Neutrophil (primary cell): ENCODE data around the gene MMRN2.

Source experiments
- H3K27ac ChIP-seq: fragments of 200-600 bp; sonication (generic); 2 replicates; pipeline ENCODE4 v1.5.1; 2016; ENCODE audit warnings: mild to moderate bottlenecking, moderate library complexity
- H3K27me3 ChIP-seq: fragments of 200-600 bp; sonication (generic); 2 replicates; pipeline ENCODE4 v1.6.0; 2016; ENCODE audit warnings: mild to moderate bottlenecking
- H3K36me3 ChIP-seq: fragments of 200-600 bp; sonication (generic); 2 replicates; pipeline ENCODE4 v1.5.1; 2017
- H3K4me1 ChIP-seq, 2 experiments: fragments of 200-600 bp in 1 of 2; sonication (generic) in 1 of 2; 1 replicate in 1 of 2; 2 replicates in 1 of 2; pipeline versions ENCODE4 v1.5.1 to v1.6.1; 2013 to 2016; ENCODE audit warnings: low read depth in 1 of 2, low read length in 1 of 2, mild to moderate bottlenecking in 1 of 2, moderate library complexity in 1 of 2; ENCODE audit not compliant: control insufficient read depth in 1 of 2, insufficient read depth in 1 of 2
- H3K4me3 ChIP-seq, 2 experiments: fragments of 200-600 bp in 1 of 2; sonication (generic) in 1 of 2; 1 replicate in 1 of 2; 2 replicates in 1 of 2; pipeline ENCODE4 v1.5.1; 2013 to 2016; ENCODE audit warnings: low read depth in 1 of 2, low read length in 1 of 2, mild to moderate bottlenecking in 1 of 2, moderate library complexity in 1 of 2
- H3K9me3 ChIP-seq: fragments of 200-600 bp; sonication (generic); 2 replicates; pipeline ENCODE4 v1.5.1; 2016
- TF ChIP-seq, protein P1 (sequence below): fragments of 200-600 bp; sonication (generic); IDR thresholded peaks from 2 replicates; pipeline ENCODE4 v1.5.1; 2016; ENCODE audit warnings: antibody characterized with exemption

Gene MMRN2

DNA sequence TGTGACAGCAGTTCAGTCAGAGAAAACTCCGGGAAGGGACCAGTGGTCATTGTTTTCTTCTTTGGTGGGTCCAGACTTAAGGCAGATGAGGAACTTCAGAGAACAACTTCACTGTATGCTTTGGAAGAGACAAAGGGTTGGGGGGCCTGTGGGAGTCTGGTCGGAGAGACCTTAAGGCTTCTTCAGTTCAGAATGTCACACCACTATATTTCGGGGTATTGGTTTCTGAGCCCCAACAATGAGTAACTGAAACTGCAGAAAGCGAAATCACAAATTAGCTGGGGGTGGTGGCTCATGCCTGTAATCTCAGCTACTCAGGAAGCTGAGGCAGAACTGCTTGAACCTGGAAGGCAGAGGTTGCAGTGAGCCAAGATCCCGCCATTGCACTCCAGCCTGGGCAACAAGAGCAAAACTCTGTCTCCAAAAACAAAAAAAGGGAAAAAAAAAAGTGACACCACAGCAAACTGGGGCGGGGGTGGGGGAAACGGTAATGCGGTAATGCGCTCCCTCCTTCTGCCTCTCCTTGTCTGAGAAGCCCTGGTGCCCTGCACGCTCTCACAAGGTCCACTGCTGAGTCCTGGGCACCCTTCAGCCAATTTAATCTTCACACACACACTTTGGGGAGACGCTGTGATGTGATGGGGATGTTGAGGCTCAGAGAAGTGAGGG lies 8.7 kb upstream of the MMRN2 start:
- Histone ChIP-seq H3K27ac (no peak overlapping the region), H3K27me3 (peaks cover 58% of the 10 kb centered on the region), H3K4me3 (no peak overlapping the region), H3K36me3 (no peaks in the 10 kb centered on the region), H3K4me1 (peaks cover 3 to 5% of the 10 kb centered on the region in 2 experiments), H3K9me3 (no peaks in the 10 kb centered on the region)
- TF ChIP-seq, protein P1, sequence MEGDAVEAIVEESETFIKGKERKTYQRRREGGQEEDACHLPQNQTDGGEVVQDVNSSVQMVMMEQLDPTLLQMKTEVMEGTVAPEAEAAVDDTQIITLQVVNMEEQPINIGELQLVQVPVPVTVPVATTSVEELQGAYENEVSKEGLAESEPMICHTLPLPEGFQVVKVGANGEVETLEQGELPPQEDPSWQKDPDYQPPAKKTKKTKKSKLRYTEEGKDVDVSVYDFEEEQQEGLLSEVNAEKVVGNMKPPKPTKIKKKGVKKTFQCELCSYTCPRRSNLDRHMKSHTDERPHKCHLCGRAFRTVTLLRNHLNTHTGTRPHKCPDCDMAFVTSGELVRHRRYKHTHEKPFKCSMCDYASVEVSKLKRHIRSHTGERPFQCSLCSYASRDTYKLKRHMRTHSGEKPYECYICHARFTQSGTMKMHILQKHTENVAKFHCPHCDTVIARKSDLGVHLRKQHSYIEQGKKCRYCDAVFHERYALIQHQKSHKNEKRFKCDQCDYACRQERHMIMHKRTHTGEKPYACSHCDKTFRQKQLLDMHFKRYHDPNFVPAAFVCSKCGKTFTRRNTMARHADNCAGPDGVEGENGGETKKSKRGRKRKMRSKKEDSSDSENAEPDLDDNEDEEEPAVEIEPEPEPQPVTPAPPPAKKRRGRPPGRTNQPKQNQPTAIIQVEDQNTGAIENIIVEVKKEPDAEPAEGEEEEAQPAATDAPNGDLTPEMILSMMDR: no peak

DNA sequence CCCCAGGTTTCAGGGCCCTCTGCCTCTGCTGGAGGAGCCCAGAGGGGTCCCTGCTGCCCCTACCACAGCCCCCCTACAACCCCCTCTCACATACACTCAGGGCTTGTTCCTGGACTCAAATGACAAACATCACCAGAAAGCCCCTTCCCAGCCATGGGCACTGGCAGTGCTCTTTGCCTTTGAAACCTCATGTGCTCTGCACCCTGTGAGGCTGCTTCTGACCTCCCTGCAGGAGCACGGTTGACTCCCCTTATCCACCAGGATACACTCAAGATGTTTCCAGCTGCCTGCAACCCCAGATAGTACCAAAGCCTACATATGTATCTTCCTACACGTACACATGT lies 7.4 kb upstream of the MMRN2 start:
- Histone ChIP-seq H3K9me3 (no peaks in the 10 kb centered on the region), H3K36me3 (no peaks in the 10 kb centered on the region), H3K4me3 (no peak overlapping the region), H3K4me1 (no peaks in the 10 kb centered on the region), H3K27me3 (peaks cover 46% of the 10 kb centered on the region), H3K27ac (no peak overlapping the region)
- TF ChIP-seq, protein P1: no peak

DNA sequence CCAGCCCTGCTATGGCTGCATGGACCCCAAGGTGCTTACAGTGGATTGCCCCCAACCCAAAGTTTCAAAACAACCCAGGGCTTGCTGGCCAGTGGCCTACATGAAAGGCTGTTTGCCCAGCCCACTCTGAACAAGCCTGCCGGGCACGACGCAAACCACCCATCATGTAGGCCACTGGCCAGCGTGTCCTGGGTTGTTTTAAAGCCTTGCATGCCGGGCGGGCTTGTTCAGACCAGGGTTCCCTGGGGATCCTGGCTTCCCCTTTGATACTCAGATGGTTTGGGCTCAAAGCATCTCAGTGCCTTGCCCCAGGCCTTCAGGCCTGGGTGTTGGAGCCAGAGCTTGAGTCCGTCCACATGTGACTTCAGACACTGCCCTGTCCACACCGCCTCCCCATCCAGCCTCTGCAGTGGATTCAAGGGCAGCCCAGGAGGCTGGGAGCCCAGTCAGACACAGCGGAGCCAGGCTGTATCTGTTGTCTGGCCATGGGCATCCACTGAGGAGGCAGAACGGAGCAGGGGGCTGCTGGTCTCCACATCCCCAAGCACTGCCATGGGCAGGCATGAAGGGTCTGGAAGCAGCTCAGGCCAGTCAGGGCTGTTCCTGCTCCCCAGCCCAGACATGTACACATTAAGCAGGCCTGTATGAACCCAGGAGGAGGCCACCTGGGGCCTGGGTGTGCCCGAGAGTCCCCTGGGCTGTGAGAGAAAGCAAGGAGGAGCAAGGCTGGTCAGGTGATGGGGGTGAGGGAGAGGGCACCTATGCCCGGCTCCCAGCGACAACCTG lies 6.8 kb upstream of the MMRN2 start:
- no peak overlapping the region for H3K27ac ChIP-seq
- H3K4me3 ChIP-seq: no peak overlapping the region
- H3K9me3 ChIP-seq: no peaks in the 10 kb centered on the region
- peaks cover 46% of the 10 kb centered on the region for H3K27me3 ChIP-seq
- H3K4me1 ChIP-seq: no peaks in the 10 kb centered on the region
- no peaks in the 10 kb centered on the region for H3K36me3 ChIP-seq
- TF ChIP-seq, protein P1: no peak

DNA sequence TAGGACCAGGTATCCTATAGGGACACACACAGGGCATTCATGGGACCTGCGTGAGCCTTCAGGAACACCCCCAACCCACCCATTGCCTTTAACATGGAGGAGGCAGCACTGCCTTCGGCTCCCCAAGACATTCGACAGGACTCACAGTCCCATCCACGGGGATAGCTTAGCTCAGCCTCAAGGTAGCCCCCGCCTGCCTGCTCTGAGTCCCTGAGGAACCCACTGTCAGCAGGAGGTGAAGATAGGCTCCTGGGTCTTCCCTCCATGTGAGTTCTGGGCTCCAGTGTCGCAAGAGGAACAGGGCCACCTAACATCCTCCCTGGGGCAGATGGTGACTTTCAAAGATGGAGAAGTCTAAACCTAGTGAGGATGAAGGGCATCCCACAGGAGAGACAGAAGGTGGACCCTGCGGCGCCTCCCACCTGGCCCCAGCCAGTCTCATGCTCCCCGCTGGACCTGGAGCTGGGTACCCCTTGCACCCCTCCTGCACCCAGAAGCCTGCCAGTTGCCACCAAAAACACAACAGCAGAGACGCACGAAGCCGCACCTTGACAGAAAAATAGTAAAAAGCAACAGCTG lies 6.0 kb upstream of the MMRN2 start:
- H3K27ac ChIP-seq: no peak overlapping the region
- H3K27me3 ChIP-seq: peaks cover 46% of the 10 kb centered on the region
- no peak overlapping the region for H3K4me3 ChIP-seq
- TF ChIP-seq, protein P1: no peak
- no peaks in the 10 kb centered on the region for H3K36me3 ChIP-seq
- H3K9me3 ChIP-seq: no peaks in the 10 kb centered on the region
- H3K4me1 ChIP-seq: no peaks in the 10 kb centered on the region

DNA sequence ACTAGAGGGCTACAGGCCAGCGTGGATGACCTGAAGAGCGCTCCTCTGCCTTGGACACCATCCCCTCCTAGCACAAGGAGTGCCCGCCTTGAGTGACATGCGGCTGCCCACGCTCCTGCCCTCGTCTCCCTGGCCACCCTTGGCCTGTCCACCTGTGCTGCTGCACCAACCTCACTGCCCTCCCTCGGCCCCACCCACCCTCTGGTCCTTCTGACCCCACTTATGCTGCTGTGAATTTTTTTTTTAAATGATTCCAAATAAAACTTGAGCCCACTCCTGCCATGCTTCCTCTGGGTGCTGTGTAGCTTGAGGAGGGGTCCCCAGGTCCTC lies 5.5 kb upstream of the MMRN2 start:
- Histone ChIP-seq H3K9me3 (no peaks in the 10 kb centered on the region), H3K27me3 (peaks cover 46% of the 10 kb centered on the region), H3K27ac (no peak overlapping the region), H3K36me3 (no peaks in the 10 kb centered on the region), H3K4me3 (no peak overlapping the region), H3K4me1 (no peaks in the 10 kb centered on the region)
- TF ChIP-seq, protein P1: no peak
